HG03196 (cell line): ENCODE measurements around the gene ATP5ME.
"Not testable (repeated sequence)": the region's sequence is repeated elsewhere in the genome, so short reads cannot be mapped to it uniquely, and the experiment has no call there.

Source experiments
- ATAC-seq: cut with Tn5 transposase; IDR thresholded peaks from one replicate; pipeline ENCODE4 v1.9.1; 2021; ENCODE audit not compliant: unreplicated experiment

ATP5ME gene, protein sequence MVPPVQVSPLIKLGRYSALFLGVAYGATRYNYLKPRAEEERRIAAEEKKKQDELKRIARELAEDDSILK

GRCh38 chr4:674172-675035 lies at the start of gene ATP5ME, which contains the start of gene MYL5:
TSS of gene ATP5ME (minus strand) at chr4:674276. CDS start at chr4:674247, 29 bp downstream.
TSS of gene MYL5 (plus strand) at chr4:674542. CDS start at chr4:678027, 3,485 bp downstream.
- ATAC-seq: peak; percentile 78

DNA sequence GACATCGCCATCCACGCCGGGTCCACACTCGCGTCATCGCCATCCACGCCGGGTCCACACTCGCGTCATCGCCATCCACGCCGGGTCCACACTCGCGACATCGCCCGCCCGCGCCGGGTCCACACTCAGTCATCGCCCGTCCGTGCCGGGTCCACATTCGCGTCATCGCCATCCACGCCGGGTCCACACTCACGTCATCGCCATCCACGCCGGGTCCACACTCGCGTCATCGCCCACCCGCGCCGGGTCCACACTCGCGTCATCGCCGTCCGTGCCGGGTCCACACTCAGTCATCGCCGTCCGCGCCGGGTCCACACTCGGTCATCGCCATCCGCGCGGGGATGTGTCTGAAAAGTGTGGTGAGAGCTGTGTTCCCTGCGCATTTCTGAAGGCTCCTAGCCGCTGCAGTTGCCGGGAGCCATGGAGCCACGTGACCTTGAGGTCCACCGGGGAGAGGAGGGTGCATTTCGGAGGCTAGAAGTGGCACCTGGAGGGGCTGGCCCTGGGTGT lies 48.8 kb upstream of the ATP5ME start:
- ATAC-seq: no peak

GRCh38 chr4:722169-722725 lies 48.2 kb upstream of the ATP5ME start:
- no peak for ATAC-seq

- no peak for ATAC-seq
These were observed 47.4 kb upstream of the ATP5ME start for GRCh38 chr4:721261-722168.

GRCh38 chr4:720111-720860 lies 46.2 kb upstream of the ATP5ME start:
- ATAC-seq: no peak

GRCh38 chr4:718460-718859 lies 44.4 kb upstream of the ATP5ME start:
- ATAC-seq: no peak

DNA sequence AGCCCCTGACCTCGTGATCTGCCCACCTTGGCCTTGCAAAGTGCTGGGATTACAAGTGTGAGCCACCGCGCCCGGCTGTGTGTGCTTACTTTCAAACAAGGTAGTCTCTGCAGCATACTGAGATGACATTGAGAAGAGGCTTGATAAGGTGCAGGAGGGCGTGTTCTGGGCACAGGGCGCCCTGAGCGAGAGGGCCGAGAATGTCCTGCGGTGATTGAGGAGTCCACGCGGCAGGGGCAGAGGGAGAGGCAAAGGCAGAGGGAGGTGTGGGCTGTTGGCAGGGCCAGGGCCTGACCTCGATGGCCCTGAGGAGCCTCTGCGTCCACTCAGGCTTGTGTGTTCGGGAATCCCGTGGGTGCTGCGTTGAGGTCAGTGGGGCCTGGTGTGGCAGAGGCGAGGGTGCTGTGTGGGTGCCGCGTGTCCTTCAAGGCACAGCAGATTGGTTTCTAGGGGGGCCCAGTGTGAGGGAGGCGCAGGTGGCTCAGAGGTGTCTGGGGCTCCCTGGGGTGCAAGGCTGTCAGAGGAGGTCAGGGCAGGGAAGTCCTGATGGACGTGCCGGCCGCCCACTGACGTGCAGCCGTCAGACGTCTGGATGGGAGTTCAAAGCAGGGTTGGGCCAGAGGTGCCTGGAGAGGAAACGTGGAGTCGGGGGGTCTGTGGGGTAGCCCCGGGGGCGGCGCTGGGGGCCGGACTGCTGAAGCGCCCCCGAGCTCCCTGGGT lies 43.7 kb upstream of the ATP5ME start:
- ATAC-seq: no peak

DNA sequence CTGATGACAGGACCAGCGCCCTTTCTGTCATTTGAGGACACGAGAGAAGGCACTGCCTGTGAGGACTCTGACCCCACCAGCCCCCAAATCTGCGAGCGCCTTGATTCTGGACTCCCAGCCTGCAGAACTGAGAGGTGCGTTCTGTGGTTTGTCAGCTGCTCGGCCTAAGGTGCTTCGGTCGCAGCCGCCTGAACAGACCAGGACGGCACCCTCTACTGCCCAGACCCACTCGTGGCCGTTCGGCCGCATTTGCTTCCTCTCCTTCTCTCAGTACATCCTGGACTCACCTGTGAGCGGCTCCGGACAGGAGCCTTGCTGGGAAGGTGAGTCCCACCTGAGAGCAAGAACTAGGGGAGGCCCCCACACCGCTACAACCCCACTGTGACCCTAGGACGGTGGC lies 40.0 kb upstream of the ATP5ME start:
- ATAC-seq: no peak

DNA sequence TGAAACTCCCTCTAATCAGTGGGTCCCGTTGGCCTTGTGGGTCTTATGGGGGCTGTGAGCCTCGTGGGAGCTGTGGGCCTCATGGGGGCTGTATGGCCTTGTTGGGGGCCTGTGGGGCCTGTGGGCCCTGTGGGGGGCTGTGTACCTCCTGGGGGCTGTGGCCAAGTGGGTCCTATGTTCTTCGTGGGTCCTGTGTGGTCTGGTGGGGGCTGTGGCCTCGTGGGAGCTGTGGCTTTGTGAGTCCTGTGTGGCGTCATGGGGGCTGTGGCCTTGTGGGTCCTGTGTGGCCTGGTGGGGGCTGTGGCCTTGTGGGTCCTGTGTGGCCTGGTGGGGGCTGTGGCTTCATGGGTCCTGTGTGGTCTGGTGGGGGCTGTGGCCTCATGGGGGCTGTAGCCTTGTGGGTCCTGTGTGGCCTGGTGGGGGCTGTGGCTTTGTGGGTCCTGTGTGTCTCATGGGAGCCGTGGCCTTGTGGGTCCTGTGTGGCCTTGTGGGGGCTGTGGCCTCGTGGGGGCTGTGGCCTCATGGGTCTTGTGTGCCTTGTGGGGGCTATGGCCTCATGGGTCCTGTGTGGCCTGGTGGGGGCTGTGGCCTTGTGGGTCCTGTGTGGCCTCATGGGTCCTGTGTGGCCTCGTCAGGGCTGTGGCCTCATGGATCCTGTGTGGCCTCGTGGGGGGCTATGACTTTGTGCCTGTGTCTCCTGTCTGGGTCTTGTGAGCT lies 39.0 kb upstream of the ATP5ME start:
- ATAC-seq: no peak

DNA sequence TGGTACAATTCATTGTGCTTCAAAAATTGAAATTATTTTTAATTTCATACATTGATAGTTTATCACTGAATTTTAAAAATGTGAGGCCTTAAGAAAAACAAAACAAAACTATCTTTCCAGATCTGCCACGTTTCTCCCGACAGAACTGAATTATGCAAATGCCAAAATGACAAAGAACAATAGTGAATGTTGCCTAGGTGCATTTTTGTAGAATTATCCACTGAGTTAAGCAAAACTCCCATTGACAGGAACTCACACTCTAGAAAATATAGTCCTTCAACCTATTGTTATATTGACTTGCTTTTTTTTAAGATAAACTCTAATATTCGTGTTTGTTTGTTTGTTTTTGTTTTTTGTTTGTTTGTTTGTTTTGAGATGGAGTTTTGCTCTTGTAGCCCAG lies 38.0 kb upstream of the ATP5ME start:
- ATAC-seq: no peak

DNA sequence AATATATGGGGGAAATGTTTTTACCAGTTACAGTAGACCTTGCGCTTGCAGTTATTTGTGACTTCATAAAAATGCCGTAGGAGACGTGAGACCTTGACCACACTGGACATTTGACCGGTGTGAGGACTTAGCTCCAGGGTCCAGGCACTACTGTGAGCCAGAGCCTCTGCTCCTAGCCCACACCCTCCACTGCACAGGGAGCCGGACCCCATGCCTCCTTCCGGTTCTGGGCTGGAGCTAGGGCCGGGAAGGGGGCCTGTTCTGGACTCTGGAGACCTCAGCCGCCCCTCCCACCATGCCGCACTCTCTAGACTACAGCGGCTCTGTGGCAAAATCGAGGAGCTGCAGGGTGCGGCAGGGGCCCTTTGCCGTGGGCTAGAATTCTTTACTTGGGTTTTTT lies 36.8 kb upstream of the ATP5ME start:
- no peak for ATAC-seq

- ATAC-seq: no peak
These were observed 36.0 kb upstream of the ATP5ME start for GRCh38 chr4:710116-710515.

- ATAC-seq: no peak
These were observed 35.3 kb upstream of the ATP5ME start for GRCh38 chr4:709348-709747.

GRCh38 chr4:708631-708933 lies 34.5 kb upstream of the ATP5ME start:
- ATAC-seq: no peak

- ATAC-seq: no peak
These were observed 34.0 kb upstream of the ATP5ME start for GRCh38 chr4:707929-708630.

DNA sequence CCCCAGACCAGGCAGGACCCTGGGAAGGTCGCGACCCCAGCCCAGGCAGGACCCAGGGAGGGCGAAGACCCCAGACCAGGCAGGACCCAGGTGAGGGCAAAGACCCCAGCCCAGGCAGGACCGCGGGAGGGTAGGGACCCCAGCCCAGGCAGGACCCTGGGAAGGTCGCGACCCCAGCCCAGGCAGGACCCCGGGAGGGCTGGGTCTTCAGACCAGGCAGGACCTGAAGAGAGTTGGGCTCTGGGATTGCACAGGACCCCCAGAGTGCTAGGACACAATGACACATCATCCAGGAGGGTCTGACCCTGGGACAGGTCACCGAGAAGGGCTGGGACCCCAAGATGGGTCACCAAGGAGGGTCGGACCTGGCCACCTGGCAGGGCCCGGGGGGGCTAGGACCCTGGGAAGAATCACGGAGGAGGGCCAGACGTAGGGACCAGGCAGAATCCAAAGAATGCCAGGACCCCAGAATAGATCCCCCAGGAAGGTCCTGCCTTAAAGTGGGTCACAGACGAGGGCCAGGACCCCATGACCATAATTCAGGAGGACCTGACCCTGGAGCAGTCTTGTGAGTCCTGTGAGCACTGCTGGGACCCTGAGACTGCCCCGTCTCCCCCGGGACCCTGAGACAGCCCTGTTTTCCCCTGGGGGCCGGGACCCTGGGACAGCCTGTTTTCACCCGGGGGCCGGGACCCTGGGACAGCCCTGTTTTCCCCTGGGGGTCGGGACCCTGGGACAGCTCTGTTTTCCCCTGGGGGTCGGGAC lies 32.9 kb upstream of the ATP5ME start:
- ATAC-seq: no peak

DNA sequence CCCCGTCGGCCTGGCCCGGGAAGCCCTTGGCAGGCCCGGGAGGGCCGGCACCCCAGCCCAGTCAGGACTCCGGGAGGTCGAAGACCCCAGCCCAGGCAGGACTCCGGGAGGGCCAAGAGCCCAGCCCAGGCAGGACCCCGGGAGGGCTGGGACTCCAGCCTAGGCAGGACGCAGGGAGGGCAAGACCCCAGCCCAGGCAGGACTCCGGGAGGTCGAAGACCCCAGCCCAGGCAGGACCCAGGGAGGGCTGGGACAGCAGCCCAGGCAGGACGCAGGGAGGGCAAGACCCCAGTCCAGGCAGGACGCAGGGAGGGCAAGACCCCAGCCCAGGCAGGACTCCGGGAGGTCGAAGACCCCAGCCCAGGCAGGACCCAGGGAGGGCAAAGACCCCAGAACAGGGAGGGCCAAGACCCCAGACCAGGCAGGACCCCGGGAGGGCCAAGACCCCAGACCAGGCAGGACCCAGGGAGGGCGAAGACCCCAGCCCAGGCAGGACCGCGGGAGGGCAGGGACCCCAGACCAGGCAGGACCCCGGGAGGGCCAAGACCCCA lies 32.1 kb upstream of the ATP5ME start:
- not testable (repeated sequence) for ATAC-seq
